B cell (primary cell): Measurements from ENCODE around the gene USH2A.

Source experiments
- EZH2 ChIP-seq: IDR thresholded peaks from 2 replicates; pipeline ENCODE4 v1.6.1; 2012; ENCODE audit warnings: borderline replicate concordance, low read depth, mild to moderate bottlenecking, moderate library complexity, low read length; ENCODE audit not compliant: insufficient read depth, poor library complexity, severe bottlenecking
- TF ChIP-seq, protein P1 (sequence below): fragments of 200-600 bp; IDR thresholded peaks from one replicate; pipeline ENCODE4 v1.8.0; 2022; ENCODE audit warnings: antibody characterized with exemption, mild to moderate bottlenecking

DNA sequence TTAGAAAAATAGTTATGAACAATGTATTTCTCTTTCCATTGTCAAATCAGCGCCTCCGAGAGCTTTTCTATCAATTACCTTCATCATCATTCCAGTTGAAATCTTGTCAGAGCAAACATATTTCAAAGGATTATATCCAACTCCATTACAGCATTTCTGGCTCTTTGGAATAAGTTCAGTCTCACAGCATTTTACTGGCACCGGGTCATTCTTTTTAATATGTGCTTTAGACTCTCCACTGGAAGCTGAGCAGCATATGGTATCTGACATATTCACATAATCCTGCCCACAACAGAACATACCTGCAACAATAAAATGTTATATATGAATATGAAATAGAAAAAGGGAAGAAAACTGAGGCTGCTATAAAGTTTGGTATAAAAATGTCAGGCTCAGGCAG lies 633.3 kb downstream of the USH2A start:
- TF ChIP-seq, protein P1, sequence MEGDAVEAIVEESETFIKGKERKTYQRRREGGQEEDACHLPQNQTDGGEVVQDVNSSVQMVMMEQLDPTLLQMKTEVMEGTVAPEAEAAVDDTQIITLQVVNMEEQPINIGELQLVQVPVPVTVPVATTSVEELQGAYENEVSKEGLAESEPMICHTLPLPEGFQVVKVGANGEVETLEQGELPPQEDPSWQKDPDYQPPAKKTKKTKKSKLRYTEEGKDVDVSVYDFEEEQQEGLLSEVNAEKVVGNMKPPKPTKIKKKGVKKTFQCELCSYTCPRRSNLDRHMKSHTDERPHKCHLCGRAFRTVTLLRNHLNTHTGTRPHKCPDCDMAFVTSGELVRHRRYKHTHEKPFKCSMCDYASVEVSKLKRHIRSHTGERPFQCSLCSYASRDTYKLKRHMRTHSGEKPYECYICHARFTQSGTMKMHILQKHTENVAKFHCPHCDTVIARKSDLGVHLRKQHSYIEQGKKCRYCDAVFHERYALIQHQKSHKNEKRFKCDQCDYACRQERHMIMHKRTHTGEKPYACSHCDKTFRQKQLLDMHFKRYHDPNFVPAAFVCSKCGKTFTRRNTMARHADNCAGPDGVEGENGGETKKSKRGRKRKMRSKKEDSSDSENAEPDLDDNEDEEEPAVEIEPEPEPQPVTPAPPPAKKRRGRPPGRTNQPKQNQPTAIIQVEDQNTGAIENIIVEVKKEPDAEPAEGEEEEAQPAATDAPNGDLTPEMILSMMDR: no peak
- TF ChIP-seq EZH2: no peak
